HepG2 (cell line): Measurements from ENCODE around the gene WHAMM.

Experiments
- CBX5 ChIP-seq: sonication (generic); formaldehyde crosslinking; IDR thresholded peaks from 2 replicates; pipeline ENCODE4 v1.4.0; 2020; ENCODE audit warnings: missing genetic modification reagents, borderline replicate concordance
- ESRRA ChIP-seq: sonication (generic); formaldehyde crosslinking; IDR thresholded peaks from 2 replicates; pipeline ENCODE4 v1.5.1; 2020; ENCODE audit warnings: mild to moderate bottlenecking, low read depth, missing genetic modification reagents
- EZH2 ChIP-seq: conservative IDR thresholded peaks from 2 replicates; pipeline ENCODE4 v1.6.1; 2012; ENCODE audit warnings: mild to moderate bottlenecking, low read depth, low read length, moderate library complexity
- HCFC1 ChIP-seq: fragments of 150-350 bp; IDR thresholded peaks from 2 replicates; pipeline ENCODE4 v1.6.1; 2014; ENCODE audit warnings: low read depth, low read length
- KDM1A ChIP-seq: IDR thresholded peaks from 2 replicates; pipeline ENCODE4 v1.6.1; 2016; ENCODE audit warnings: missing compliant biosample characterization
- NR2C2 ChIP-seq: sonication (generic); formaldehyde crosslinking; IDR thresholded peaks from 2 replicates; pipeline ENCODE4 v1.4.0; 2020; ENCODE audit warnings: missing genetic modification reagents, mild to moderate bottlenecking, moderate library complexity, borderline replicate concordance
- POLR2A ChIP-seq, 2 experiments: IDR thresholded peaks; 2 replicates each; pipeline ENCODE4 v1.6.1; 2011; ENCODE audit warnings: low read depth in 2 of 2, low read length in 2 of 2, mild to moderate bottlenecking in 1 of 2, moderate library complexity in 1 of 2; ENCODE audit not compliant: insufficient read depth in 1 of 2
- TF ChIP-seq, protein P1 (sequence below): sonication (generic); formaldehyde crosslinking; IDR thresholded peaks from 2 replicates; pipeline ENCODE4 v1.4.0; 2020; ENCODE audit warnings: missing genetic modification reagents
- TF ChIP-seq, protein P2 (sequence below): sonication (generic); formaldehyde crosslinking; IDR thresholded peaks from 2 replicates; pipeline ENCODE4 v1.5.0; 2020; ENCODE audit warnings: mild to moderate bottlenecking, missing genetic modification reagents, moderate library complexity

GRCh38 chr15:82802497-82802896, 6.9 kb upstream of the WHAMM start:
- TF ChIP-seq HCFC1 = no peak
- TF ChIP-seq, protein P1, sequence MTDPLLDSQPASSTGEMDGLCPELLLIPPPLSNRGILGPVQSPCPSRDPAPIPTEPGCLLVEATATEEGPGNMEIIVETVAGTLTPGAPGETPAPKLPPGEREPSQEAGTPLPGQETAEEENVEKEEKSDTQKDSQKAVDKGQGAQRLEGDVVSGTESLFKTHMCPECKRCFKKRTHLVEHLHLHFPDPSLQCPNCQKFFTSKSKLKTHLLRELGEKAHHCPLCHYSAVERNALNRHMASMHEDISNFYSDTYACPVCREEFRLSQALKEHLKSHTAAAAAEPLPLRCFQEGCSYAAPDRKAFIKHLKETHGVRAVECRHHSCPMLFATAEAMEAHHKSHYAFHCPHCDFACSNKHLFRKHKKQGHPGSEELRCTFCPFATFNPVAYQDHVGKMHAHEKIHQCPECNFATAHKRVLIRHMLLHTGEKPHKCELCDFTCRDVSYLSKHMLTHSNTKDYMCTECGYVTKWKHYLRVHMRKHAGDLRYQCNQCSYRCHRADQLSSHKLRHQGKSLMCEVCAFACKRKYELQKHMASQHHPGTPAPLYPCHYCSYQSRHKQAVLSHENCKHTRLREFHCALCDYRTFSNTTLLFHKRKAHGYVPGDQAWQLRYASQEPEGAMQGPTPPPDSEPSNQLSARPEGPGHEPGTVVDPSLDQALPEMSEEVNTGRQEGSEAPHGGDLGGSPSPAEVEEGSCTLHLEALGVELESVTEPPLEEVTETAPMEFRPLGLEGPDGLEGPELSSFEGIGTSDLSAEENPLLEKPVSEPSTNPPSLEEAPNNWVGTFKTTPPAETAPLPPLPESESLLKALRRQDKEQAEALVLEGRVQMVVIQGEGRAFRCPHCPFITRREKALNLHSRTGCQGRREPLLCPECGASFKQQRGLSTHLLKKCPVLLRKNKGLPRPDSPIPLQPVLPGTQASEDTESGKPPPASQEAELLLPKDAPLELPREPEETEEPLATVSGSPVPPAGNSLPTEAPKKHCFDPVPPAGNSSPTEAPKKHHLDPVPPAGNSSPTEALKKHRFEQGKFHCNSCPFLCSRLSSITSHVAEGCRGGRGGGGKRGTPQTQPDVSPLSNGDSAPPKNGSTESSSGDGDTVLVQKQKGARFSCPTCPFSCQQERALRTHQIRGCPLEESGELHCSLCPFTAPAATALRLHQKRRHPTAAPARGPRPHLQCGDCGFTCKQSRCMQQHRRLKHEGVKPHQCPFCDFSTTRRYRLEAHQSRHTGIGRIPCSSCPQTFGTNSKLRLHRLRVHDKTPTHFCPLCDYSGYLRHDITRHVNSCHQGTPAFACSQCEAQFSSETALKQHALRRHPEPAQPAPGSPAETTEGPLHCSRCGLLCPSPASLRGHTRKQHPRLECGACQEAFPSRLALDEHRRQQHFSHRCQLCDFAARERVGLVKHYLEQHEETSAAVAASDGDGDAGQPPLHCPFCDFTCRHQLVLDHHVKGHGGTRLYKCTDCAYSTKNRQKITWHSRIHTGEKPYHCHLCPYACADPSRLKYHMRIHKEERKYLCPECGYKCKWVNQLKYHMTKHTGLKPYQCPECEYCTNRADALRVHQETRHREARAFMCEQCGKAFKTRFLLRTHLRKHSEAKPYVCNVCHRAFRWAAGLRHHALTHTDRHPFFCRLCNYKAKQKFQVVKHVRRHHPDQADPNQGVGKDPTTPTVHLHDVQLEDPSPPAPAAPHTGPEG (CRISPR knock-in tag) = no peak
- TF ChIP-seq KDM1A (CRISPR knock-in tag) = no peak
- TF ChIP-seq, protein P2, sequence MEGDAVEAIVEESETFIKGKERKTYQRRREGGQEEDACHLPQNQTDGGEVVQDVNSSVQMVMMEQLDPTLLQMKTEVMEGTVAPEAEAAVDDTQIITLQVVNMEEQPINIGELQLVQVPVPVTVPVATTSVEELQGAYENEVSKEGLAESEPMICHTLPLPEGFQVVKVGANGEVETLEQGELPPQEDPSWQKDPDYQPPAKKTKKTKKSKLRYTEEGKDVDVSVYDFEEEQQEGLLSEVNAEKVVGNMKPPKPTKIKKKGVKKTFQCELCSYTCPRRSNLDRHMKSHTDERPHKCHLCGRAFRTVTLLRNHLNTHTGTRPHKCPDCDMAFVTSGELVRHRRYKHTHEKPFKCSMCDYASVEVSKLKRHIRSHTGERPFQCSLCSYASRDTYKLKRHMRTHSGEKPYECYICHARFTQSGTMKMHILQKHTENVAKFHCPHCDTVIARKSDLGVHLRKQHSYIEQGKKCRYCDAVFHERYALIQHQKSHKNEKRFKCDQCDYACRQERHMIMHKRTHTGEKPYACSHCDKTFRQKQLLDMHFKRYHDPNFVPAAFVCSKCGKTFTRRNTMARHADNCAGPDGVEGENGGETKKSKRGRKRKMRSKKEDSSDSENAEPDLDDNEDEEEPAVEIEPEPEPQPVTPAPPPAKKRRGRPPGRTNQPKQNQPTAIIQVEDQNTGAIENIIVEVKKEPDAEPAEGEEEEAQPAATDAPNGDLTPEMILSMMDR = no peak
- TF ChIP-seq ESRRA (CRISPR knock-in tag) = no peak
- no peak for TF ChIP-seq NR2C2 (CRISPR knock-in tag)
- TF ChIP-seq POLR2A (IDR thresholded peaks at IDR 0.05; ENCODE audit: insufficient read depth in 1 of 2, low read depth in 2 of 2, low read length in 2 of 2) = no peak
- TF ChIP-seq EZH2 = no peak
- TF ChIP-seq CBX5 = no peak
